SK-N-SH treated with all-trans-retinoic acid at 6 μM for 48 hours (cell line): Measurements from ENCODE around the gene TCERG1L.

Source experiments
- ARNTL ChIP-seq: fragments of 450-650 bp; formaldehyde crosslinking; IDR thresholded peaks from 2 replicates; pipeline ENCODE4 v1.5.0; 2020; ENCODE audit warnings: low read depth, mild to moderate bottlenecking, moderate library complexity, borderline replicate concordance
- BACH2 ChIP-seq: fragments of 250-450 bp; sonication (Bioruptor Pico); IDR thresholded peaks from 2 replicates; pipeline ENCODE4 v1.9.0; 2021; ENCODE audit warnings: mild to moderate bottlenecking, borderline replicate concordance
- ESRRG ChIP-seq: fragments of 250-450 bp; sonication (Bioruptor Pico); IDR thresholded peaks from 2 replicates; pipeline ENCODE4 v1.6.1; 2021; ENCODE audit warnings: mild to moderate bottlenecking
- ISL1 ChIP-seq: fragments of 250-450 bp; sonication (Bioruptor Pico); IDR thresholded peaks from 2 replicates; pipeline ENCODE4 v2.1.2; 2022; ENCODE audit warnings: mild to moderate bottlenecking, moderate library complexity
- PATZ1 ChIP-seq: fragments of 250-450 bp; sonication (Bioruptor Pico); IDR thresholded peaks from 2 replicates; pipeline ENCODE4 v1.8.0; 2020; ENCODE audit warnings: mild to moderate bottlenecking, moderate library complexity, borderline replicate concordance
- PPARA ChIP-seq: fragments of 250-450 bp; sonication (Bioruptor Pico); IDR thresholded peaks from 2 replicates; pipeline ENCODE4 v1.5.0; 2020; ENCODE audit warnings: mild to moderate bottlenecking, borderline replicate concordance
- SNAI2 ChIP-seq: fragments of 250-450 bp; sonication (Bioruptor Pico); IDR thresholded peaks from 2 replicates; pipeline ENCODE4 v1.5.0; 2020; ENCODE audit warnings: mild to moderate bottlenecking, moderate library complexity
- TOX ChIP-seq: fragments of 250-450 bp; sonication (Bioruptor Pico); IDR thresholded peaks from 2 replicates; pipeline ENCODE4 v1.8.0; 2021; ENCODE audit warnings: mild to moderate bottlenecking, moderate library complexity, borderline replicate concordance
- ZC3H10 ChIP-seq: fragments of 250-450 bp; sonication (Bioruptor Pico); IDR thresholded peaks from 2 replicates; pipeline ENCODE4 v1.5.1; 2021; ENCODE audit warnings: mild to moderate bottlenecking, moderate library complexity
- ZFP3 ChIP-seq: fragments of 250-450 bp; sonication (Bioruptor Pico); IDR thresholded peaks from 2 replicates; pipeline ENCODE4 v1.5.0; 2020; ENCODE audit warnings: mild to moderate bottlenecking, moderate library complexity
- ZFP30 ChIP-seq: fragments of 450-650 bp; formaldehyde crosslinking; IDR thresholded peaks from 2 replicates; pipeline ENCODE4 v1.5.0; 2022; ENCODE audit warnings: mild to moderate bottlenecking, moderate library complexity
- TF ChIP-seq, protein P1 (sequence below): fragments of 250-450 bp; sonication (Bioruptor Pico); IDR thresholded peaks from 2 replicates; pipeline ENCODE4 v1.5.1; 2020; ENCODE audit warnings: low read depth, mild to moderate bottlenecking, moderate library complexity
- TF ChIP-seq, protein P2 (sequence below): fragments of 250-450 bp; sonication (Bioruptor Pico); IDR thresholded peaks from 2 replicates; pipeline ENCODE4 v1.8.0; 2021; ENCODE audit warnings: low read depth, mild to moderate bottlenecking, moderate library complexity, borderline replicate concordance

- TF ChIP-seq SNAI2 (no peak), TOX (CRISPR knock-in tag) (no peak), ZFP30 (no peak), PATZ1 (no peak), ZFP3 (no peak), PPARA (CRISPR knock-in tag) (no peak), BACH2 (CRISPR knock-in tag) (no peak), ARNTL (no peak), ZC3H10 (no peak), ISL1 (CRISPR knock-in tag) (no peak), ESRRG (CRISPR knock-in tag) (no peak)
- TF ChIP-seq, protein P1, sequence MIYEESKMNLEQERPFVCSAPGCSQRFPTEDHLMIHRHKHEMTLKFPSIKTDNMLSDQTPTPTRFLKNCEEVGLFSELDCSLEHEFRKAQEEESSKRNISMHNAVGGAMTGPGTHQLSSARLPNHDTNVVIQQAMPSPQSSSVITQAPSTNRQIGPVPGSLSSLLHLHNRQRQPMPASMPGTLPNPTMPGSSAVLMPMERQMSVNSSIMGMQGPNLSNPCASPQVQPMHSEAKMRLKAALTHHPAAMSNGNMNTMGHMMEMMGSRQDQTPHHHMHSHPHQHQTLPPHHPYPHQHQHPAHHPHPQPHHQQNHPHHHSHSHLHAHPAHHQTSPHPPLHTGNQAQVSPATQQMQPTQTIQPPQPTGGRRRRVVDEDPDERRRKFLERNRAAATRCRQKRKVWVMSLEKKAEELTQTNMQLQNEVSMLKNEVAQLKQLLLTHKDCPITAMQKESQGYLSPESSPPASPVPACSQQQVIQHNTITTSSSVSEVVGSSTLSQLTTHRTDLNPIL (CRISPR knock-in tag), result no peak
- TF ChIP-seq, protein P2, sequence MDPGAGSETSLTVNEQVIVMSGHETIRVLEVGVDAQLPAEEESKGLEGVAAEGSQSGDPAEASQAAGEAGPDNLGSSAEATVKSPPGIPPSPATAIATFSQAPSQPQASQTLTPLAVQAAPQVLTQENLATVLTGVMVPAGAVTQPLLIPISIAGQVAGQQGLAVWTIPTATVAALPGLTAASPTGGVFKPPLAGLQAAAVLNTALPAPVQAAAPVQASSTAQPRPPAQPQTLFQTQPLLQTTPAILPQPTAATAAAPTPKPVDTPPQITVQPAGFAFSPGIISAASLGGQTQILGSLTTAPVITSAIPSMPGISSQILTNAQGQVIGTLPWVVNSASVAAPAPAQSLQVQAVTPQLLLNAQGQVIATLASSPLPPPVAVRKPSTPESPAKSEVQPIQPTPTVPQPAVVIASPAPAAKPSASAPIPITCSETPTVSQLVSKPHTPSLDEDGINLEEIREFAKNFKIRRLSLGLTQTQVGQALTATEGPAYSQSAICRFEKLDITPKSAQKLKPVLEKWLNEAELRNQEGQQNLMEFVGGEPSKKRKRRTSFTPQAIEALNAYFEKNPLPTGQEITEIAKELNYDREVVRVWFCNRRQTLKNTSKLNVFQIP (CRISPR knock-in tag), result no peak
Observed at GRCh38 chr10:131056781-131057180, 254.7 kb downstream of the TCERG1L start.
